OCI-M2 (cell line): ENCODE measurements around the gene S100A10.

Experiments used
- DNase-seq: peaks from one replicate; lab custom pipeline; 2025; ENCODE audit not compliant: unreplicated experiment; lab: John Stamatoyannopoulos, UW

Gene S100A10

GRCh38 chr1:151966061-151966460 lies 27.6 kb downstream of the S100A10 start:
- DNase-seq: no peak

- no peak for DNase-seq
These were observed 29.1 kb downstream of the S100A10 start for GRCh38 chr1:151964510-151964909.

GRCh38 chr1:151963288-151963687 lies 30.4 kb downstream of the S100A10 start:
- DNase-seq: no peak

- no peak for DNase-seq
These were observed 31.8 kb downstream of the S100A10 start for GRCh38 chr1:151961833-151962232.

GRCh38 chr1:151960780-151961513 lies 32.7 kb downstream of the S100A10 start:
- DNase-seq: no peak

- DNase-seq: no peak
These were observed 34.7 kb downstream of the S100A10 start for GRCh38 chr1:151958959-151959358.

GRCh38 chr1:151956957-151957497 lies 36.6 kb downstream of the S100A10 start:
- no peak for DNase-seq

GRCh38 chr1:151953409-151954094 lies 40.1 kb downstream of the S100A10 start:
- no peak for DNase-seq

GRCh38 chr1:151952811-151953210 lies 40.8 kb downstream of the S100A10 start:
- no peak for DNase-seq

- no peak for DNase-seq
These were observed 44.1 kb downstream of the S100A10 start for GRCh38 chr1:151949371-151950193.

- DNase-seq: no peak
These were observed 45.2 kb downstream of the S100A10 start for GRCh38 chr1:151948506-151948905.

- DNase-seq: no peak
These were observed 46.5 kb downstream of the S100A10 start for GRCh38 chr1:151947140-151947539.

- DNase-seq: no peak
These were observed 47.6 kb downstream of the S100A10 start for GRCh38 chr1:151945725-151946722.

GRCh38 chr1:151944857-151945575 lies 48.6 kb downstream of the S100A10 start:
- DNase-seq: no peak

GRCh38 chr1:151944126-151944856 lies 49.4 kb downstream of the S100A10 start:
- no peak for DNase-seq

- no peak for DNase-seq
These were observed 50.1 kb downstream of the S100A10 start for GRCh38 chr1:151943591-151943990.

GRCh38 chr1:151942882-151943281 lies 50.8 kb downstream of the S100A10 start:
- no peak for DNase-seq

- no peak for DNase-seq
These were observed 53.1 kb downstream of the S100A10 start for GRCh38 chr1:151940541-151940940.

GRCh38 chr1:151939779-151940178 lies 53.9 kb downstream of the S100A10 start:
- DNase-seq: no peak
